GM19455 (cell line): Measurements from ENCODE around the gene ZNF618.
"Not testable (repeated sequence)": the region's sequence is repeated elsewhere in the genome, so short reads cannot be mapped to it uniquely, and the experiment has no call there.

Experiments
- ATAC-seq: cut with Tn5 transposase; IDR thresholded peaks from one replicate; pipeline ENCODE4 v1.9.1; 2021; ENCODE audit not compliant: unreplicated experiment

The ZNF618 gene

GRCh38 chr9:114035221-114035844 lies 159.2 kb downstream of the ZNF618 start:
- no peak for ATAC-seq

- no peak for ATAC-seq
These were observed 160.0 kb downstream of the ZNF618 start for GRCh38 chr9:114035845-114036801.

GRCh38 chr9:114037249-114037648 lies 161.1 kb downstream of the ZNF618 start:
- no peak for ATAC-seq

GRCh38 chr9:114037961-114038723 lies 162.0 kb downstream of the ZNF618 start:
- no peak for ATAC-seq

GRCh38 chr9:114038724-114039313 lies 162.7 kb downstream of the ZNF618 start:
- no peak for ATAC-seq

- ATAC-seq = no peak
These were observed 163.4 kb downstream of the ZNF618 start for GRCh38 chr9:114039484-114039883.

- ATAC-seq = not testable (repeated sequence)
These were observed 167.6 kb downstream of the ZNF618 start for GRCh38 chr9:114043660-114044059.

GRCh38 chr9:114046237-114046755 lies 170.2 kb downstream of the ZNF618 start:
- no peak for ATAC-seq

- ATAC-seq = no peak
These were observed 170.8 kb downstream of the ZNF618 start for GRCh38 chr9:114046875-114047274.

GRCh38 chr9:114047717-114048116 lies 171.6 kb downstream of the ZNF618 start:
- no peak for ATAC-seq

GRCh38 chr9:114048533-114049415 lies 172.7 kb downstream of the ZNF618 start:
- no peak for ATAC-seq

- no peak for ATAC-seq
These were observed 173.5 kb downstream of the ZNF618 start for GRCh38 chr9:114049441-114050225.

- ATAC-seq = no peak
These were observed 174.1 kb downstream of the ZNF618 start for GRCh38 chr9:114050226-114050568.

- ATAC-seq = no peak
These were observed 174.5 kb downstream of the ZNF618 start for GRCh38 chr9:114050646-114051045.

GRCh38 chr9:114051281-114051680 lies 175.2 kb downstream of the ZNF618 start:
- no peak for ATAC-seq

- ATAC-seq = no peak
These were observed 175.6 kb downstream of the ZNF618 start for GRCh38 chr9:114051706-114052105.

GRCh38 chr9:114053246-114054005 lies 177.3 kb downstream of the ZNF618 start:
- no peak for ATAC-seq

- no peak for ATAC-seq
These were observed 178.1 kb downstream of the ZNF618 start for GRCh38 chr9:114054191-114054690.
